Left lung (tissue), 10 donors: ENCODE data around the gene CHD5. TPM values are rescaled to one million over a fixed set of nuclear protein-coding genes. Genes with fewer than 3 reads are reported as not detected.

Experiments used
- ATAC-seq: fragments of 200-7000 bp; cut with Tn5 transposase; one replicate; pipeline ENCODE4 v1.9.1; 2020; ENCODE audit warnings: moderate library complexity
- DNase-seq, 4 donors: peaks; one replicate each; pipeline ENCODE4 v3.0.0-alpha.2; 2013 to 2020
- H3K27ac ChIP-seq, 2 donors: fragments of 200-600 bp; sonication (generic) in 1 of 2; one replicate each; pipeline versions ENCODE4 v1.5.0 to v1.8.0; 2020 to 2021
- H3K27me3 ChIP-seq, 2 donors: fragments of 200-600 bp; sonication (generic) in 1 of 2; one replicate each; pipeline versions ENCODE4 v1.5.0 to v1.8.0; 2020 to 2021
- H3K36me3 ChIP-seq, 2 donors: fragments of 200-600 bp; sonication (generic) in 1 of 2; one replicate each; pipeline versions ENCODE4 v1.5.0 to v1.8.0; 2020 to 2021
- H3K4me1 ChIP-seq, 2 donors: fragments of 200-600 bp; one replicate each; pipeline ENCODE4 v1.8.0; 2021
- H3K4me3 ChIP-seq, 2 donors: fragments of 200-600 bp; sonication (generic) in 1 of 2; one replicate each; pipeline versions ENCODE4 v1.5.0 to v1.8.0; 2020 to 2021; ENCODE audit warnings: mild to moderate bottlenecking in 1 of 2
- H3K9me3 ChIP-seq, 2 donors: fragments of 200-600 bp; sonication (generic) in 1 of 2; one replicate each; pipeline versions ENCODE4 v1.5.0 to v1.8.0; 2020 to 2021
- intact Hi-C, 2 donors: fragments of 100-400 bp; cut with DNase I; formaldehyde crosslinking; loops; one replicate each; pipeline versions ENCODE4 v1.11.2 to v1.14.2; 2022
- polyA plus RNA-seq, 6 donors: library from polyadenylated mRNA; unstranded; fragments of 120-200 nt; gene quantifications; one replicate each; pipeline ENCODE4 v1.2.1, GENCODE V29; 2013; ENCODE audit not compliant: insufficient read length in 6 of 6
- total RNA-seq, 2 donors: library from RNA; stranded (reverse); fragmentation: NEBNext Ultra II Directional; extraction: Animal tissue kit (Norgen Biotek cat#: 25700); gene quantifications; one replicate each; pipeline ENCODE4 v1.2.1, GENCODE V29; 2021
- TF ChIP-seq, protein P1 (sequence below), 2 donors: fragments of 200-600 bp; sonication (generic) in 1 of 2; IDR thresholded peaks; one replicate each; pipeline versions ENCODE4 v1.5.0 to v1.8.0; 2021; ENCODE audit warnings: antibody characterized with exemption in 2 of 2
- donor health status: DM: no; HTN: yes; CAD: no.
- donor health status: DM: no; HTN: no; CAD: no.

The CHD5 gene
- total and polyA plus RNA-seq, 8 donors, result 0.03 to 0.36 (median 0.13) TPM

DNA sequence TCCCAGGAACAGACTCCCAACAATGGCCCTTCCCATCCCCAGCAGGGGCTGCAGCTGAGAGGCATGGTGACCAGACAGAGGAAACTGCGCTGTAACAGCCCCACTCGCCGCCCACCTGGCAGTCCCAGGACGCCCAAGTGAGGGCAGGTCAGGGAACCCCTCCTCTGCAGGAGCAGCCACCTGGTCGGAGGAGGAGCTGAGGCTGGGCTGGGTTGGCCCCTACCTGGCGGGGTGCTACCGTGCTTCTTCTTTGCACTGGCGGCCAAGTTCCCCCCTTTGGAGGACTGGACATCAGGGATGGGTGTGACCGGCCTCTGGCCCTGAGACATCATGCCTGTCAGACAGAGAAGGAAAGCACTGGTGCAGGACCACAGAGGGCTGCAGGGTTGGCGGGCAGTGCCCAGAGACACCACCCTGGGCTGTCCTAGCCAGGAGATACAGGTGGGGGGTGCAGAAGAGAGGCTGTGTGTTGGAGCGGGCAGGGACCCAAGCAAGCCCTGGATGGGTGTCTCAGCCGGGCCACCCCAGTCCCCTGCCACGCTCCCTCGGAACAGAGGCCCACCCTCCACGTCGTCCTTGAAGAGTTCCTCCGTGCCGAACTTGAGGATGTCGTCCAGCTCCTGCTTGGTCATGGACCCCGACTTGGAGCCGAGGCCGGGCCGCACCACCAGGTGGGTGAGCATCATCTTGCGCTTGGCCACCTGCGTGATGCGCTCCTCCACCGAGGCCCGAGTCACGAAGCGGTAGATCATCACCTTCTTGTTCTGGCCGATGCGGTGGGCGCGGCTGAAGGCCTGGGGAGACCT is 51.6 kb downstream of the CHD5 start:
- intact Hi-C loops, result no loop called here

DNA sequence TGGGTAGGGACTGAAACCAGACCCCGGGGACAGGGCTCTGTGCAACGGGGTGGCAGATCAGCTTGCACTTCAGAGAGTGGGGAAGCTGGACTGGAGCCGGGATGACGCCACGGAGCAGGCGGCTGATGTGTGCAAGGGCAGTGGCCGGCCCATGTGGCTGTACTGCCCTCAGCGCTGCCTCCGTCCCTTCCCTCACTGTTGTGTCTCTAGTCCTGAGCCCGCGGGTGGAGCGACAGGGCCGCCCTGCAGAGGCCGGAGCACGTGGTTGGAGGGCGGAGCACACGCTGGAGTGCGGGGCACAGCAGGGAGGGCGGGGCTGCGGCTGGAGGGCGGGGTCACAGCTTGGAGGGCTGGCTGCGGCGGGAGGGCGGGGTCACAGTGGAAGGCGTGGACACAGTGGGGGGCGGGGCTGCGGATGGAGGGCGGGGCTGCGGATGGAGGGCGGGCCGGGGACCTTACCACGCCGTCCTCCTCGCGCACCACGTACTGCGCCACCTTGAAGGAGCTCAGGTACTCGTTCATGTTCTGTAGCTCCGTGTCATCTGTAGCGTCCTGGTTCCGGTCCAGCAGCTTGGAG is 52.4 kb downstream of the CHD5 start:
- H3K36me3 ChIP-seq, result no peaks in the 10 kb centered on the region
- TF ChIP-seq, protein P1, sequence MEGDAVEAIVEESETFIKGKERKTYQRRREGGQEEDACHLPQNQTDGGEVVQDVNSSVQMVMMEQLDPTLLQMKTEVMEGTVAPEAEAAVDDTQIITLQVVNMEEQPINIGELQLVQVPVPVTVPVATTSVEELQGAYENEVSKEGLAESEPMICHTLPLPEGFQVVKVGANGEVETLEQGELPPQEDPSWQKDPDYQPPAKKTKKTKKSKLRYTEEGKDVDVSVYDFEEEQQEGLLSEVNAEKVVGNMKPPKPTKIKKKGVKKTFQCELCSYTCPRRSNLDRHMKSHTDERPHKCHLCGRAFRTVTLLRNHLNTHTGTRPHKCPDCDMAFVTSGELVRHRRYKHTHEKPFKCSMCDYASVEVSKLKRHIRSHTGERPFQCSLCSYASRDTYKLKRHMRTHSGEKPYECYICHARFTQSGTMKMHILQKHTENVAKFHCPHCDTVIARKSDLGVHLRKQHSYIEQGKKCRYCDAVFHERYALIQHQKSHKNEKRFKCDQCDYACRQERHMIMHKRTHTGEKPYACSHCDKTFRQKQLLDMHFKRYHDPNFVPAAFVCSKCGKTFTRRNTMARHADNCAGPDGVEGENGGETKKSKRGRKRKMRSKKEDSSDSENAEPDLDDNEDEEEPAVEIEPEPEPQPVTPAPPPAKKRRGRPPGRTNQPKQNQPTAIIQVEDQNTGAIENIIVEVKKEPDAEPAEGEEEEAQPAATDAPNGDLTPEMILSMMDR (IDR thresholded peaks at IDR 0.05), result no peak
- intact Hi-C loops, result no loop called here
- peaks cover 0 to 11% of the 10 kb centered on the region in 2 donors for H3K9me3 ChIP-seq
- H3K4me3 ChIP-seq, result no peak overlapping the region
- no peak overlapping the region for H3K27ac ChIP-seq
- peaks cover 0 to 47% of the 10 kb centered on the region in 2 donors for H3K27me3 ChIP-seq
- ATAC-seq (peak; percentile 98), DNase-seq (peak in 3 of 4 donors; percentile 52 to 94 (median 89))
- peaks cover 0 to 6% of the 10 kb centered on the region in 2 donors for H3K4me1 ChIP-seq

More for the DNA sequence above, 51.6 kb downstream of the CHD5 start:
- Histone ChIP-seq H3K9me3 (peaks cover 0 to 11% of the 10 kb centered on the region in 2 donors), H3K27me3 (peaks cover 0 to 47% of the 10 kb centered on the region in 2 donors), H3K27ac (no peak overlapping the region), H3K4me3 (no peak overlapping the region), H3K36me3 (no peaks in the 10 kb centered on the region), H3K4me1 (peaks cover 0 to 6% of the 10 kb centered on the region in 2 donors)
- ATAC-seq (no peak), DNase-seq (peak in 1 of 4 donors; percentile 74)
- TF ChIP-seq, protein P1 (IDR thresholded peaks at IDR 0.05), result no peak

DNA sequence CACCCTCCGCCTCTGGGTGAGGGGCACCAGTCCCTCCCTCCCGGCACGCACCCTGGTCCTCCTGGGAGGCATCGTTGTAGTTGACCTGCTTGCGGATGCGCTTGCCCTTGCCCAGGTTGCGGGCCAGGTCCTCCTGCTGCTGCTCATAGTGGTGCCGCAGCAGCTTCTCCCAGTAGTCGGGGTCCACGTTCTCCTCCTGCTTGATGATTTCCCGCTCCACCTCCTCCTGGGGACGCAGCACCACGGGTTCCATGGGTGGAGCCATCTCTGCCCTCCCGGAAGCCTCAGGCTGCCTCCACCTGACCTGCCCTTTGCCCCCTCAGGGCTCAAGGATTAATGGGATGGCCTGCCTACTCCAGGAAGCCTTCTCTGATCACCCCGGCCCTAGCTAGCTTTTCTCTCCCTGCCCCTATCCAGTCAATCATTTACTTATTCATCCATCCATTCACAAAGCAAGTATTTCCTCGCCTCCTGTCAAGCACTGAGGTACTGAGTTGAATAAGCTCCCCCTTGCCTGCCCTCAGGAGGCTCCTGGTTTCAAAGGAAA is 53.5 kb downstream of the CHD5 start:
- TF ChIP-seq, protein P1 (IDR thresholded peaks at IDR 0.05), result no peak
- Histone ChIP-seq H3K27me3 (peaks cover 0 to 47% of the 10 kb centered on the region in 2 donors), H3K4me1 (peaks cover 0 to 6% of the 10 kb centered on the region in 2 donors), H3K36me3 (no peaks in the 10 kb centered on the region), H3K9me3 (peaks cover 0 to 2% of the 10 kb centered on the region in 2 donors), H3K4me3 (no peak overlapping the region), H3K27ac (no peak overlapping the region)
- intact Hi-C loops, result no loop called here
- DNase-seq (peak in 1 of 4 donors; percentile 55), ATAC-seq (no peak)

DNA sequence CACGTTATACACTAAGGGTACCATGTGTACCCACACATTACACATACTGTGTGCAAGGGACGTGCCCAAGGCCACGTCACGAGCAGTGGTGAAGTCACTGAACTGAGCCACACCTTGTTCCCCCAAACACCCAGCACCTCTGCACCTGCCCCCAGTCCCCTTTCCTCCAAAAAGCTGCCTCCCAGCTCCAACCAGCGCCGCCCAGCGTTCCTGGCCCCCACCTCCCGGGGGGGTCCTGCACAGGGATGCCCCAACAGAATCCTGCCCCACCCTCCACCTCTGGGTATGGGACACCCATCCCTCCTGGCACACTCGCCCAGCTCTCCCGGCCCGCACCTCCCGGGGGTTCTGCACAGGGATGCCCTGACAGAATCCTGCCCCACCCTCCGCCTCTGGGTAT is 54.1 kb downstream of the CHD5 start:
- DNase-seq (peak in 1 of 4 donors; percentile 57), ATAC-seq (no peak)
- H3K27ac ChIP-seq, result no peak overlapping the region
- no peaks in the 10 kb centered on the region for H3K36me3 ChIP-seq
- intact Hi-C loops, result no loop called here
- peaks cover 0 to 47% of the 10 kb centered on the region in 2 donors for H3K27me3 ChIP-seq
- H3K4me3 ChIP-seq, result no peak overlapping the region
- no peaks in the 10 kb centered on the region for H3K9me3 ChIP-seq
- H3K4me1 ChIP-seq, result peaks cover 0 to 6% of the 10 kb centered on the region in 2 donors
- TF ChIP-seq, protein P1 (IDR thresholded peaks at IDR 0.05), result no peak

DNA sequence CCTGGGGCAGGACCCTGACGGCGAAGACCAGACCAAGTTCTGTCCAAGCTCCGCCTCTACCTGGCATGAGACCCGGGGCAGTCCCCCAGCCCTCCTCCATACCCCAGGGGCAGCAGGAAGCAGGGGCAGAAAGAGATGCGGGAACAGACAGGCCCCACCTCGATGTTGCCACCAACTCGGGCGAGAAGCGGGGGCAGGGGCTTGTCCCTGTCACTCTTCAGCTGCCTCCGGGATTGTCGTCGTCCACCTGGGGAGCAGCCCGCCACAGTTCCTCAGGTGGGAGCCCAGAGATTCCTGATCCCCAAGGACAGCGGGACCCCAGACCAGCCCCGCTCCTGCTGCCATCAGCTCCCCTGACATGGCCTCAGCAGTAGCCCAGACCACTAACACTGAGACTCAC is 54.8 kb downstream of the CHD5 start:
- TF ChIP-seq, protein P1 (IDR thresholded peaks at IDR 0.05), result no peak
- ATAC-seq, result no peak
- intact Hi-C loops, result no loop called here

More for the DNA sequence above, 54.8 kb downstream of the CHD5 start:
- Histone ChIP-seq H3K36me3 (no peaks in the 10 kb centered on the region), H3K4me3 (no peak overlapping the region), H3K27me3 (peaks cover 0 to 47% of the 10 kb centered on the region in 2 donors), H3K4me1 (peaks cover 0 to 6% of the 10 kb centered on the region in 2 donors), H3K27ac (no peak overlapping the region), H3K9me3 (no peaks in the 10 kb centered on the region)
- peak in 1 of 4 donors; percentile 72 for DNase-seq
